ENCODE results near the gene PCDH15.

DNA sequence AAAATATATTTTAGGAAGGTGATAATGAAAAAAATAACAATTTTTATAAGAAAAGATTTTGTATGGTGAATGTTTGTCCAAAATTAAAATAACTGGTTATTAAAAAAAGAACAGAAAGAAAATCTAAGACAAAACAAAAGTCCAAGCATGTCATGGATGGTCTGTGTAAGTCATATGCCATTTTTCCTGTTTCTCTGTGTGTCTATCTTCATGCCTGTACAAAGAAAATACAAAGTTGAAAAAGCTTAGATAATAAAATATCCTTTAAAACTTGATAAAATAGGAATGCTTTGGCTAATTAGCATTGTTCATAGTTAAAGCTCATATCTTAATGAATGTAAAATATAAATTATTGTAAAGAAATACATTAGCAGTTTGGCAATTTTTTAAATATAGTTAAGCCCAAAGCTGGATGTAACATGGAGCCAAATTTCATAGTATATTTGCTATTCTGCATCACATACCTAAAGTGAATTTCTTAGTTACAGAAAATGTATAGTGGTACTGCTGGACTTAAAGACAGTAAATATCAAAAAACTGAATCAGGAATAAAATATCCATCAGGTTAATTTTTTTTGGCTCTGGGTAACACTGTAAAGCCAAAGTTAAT lies 661.1 kb downstream of the PCDH15 start:
- TF ChIP-seq EZH2phosphoT487 (IDR thresholded peaks at IDR 0.05; ENCODE audit: low read depth, severe bottlenecking, unreplicated experiment) (no peak), EZH2 (IDR thresholded peaks at IDR 0.05; ENCODE audit: borderline replicate concordance) (no peak)
- TF ChIP-seq, protein P1, sequence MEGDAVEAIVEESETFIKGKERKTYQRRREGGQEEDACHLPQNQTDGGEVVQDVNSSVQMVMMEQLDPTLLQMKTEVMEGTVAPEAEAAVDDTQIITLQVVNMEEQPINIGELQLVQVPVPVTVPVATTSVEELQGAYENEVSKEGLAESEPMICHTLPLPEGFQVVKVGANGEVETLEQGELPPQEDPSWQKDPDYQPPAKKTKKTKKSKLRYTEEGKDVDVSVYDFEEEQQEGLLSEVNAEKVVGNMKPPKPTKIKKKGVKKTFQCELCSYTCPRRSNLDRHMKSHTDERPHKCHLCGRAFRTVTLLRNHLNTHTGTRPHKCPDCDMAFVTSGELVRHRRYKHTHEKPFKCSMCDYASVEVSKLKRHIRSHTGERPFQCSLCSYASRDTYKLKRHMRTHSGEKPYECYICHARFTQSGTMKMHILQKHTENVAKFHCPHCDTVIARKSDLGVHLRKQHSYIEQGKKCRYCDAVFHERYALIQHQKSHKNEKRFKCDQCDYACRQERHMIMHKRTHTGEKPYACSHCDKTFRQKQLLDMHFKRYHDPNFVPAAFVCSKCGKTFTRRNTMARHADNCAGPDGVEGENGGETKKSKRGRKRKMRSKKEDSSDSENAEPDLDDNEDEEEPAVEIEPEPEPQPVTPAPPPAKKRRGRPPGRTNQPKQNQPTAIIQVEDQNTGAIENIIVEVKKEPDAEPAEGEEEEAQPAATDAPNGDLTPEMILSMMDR (IDR thresholded peaks at IDR 0.05; ENCODE audit: poor library complexity): no peak
